KBM-7 (cell line): ENCODE results near the gene GPR157.
A peak's percentile ranks its signal among the peaks of the same experiment; 100 is the strongest.
"Not testable (repeated sequence)": the region's sequence is repeated elsewhere in the genome, so short reads cannot be mapped to it uniquely, and the experiment has no call there.

Experiments used
- DNase-seq: peaks from one replicate; pipeline ENCODE4 v3.0.0-alpha.2; 2015
- in situ Hi-C: fragments of 300-500 bp; cut with MboI; formaldehyde crosslinking; loops from 2 replicates; pipeline ENCODE4 v1.14.3; 2020; ENCODE audit warnings: low sequenced_read_pairs, low pct_unique_long_range_greater_than_20kb, mixed read lengths

GPR157 gene

GRCh38 chr1:9149837-9150581, 21.1 kb upstream of the GPR157 start:
- in situ Hi-C loops = no loop called here

GRCh38 chr1:9149151-9149550, 20.2 kb upstream of the GPR157 start:
- no peak for DNase-seq
- in situ Hi-C loops = no loop called here

More at GRCh38 chr1:9149837-9150581, 21.1 kb upstream of the GPR157 start:
- DNase-seq = no peak

- DNase-seq = no peak
Observed at GRCh38 chr1:9146156-9146555, 17.3 kb upstream of the GPR157 start.

GRCh38 chr1:9145714-9146113, 16.8 kb upstream of the GPR157 start:
- in situ Hi-C loops = no loop called here
- no peak for DNase-seq

More at GRCh38 chr1:9146156-9146555, 17.3 kb upstream of the GPR157 start:
- in situ Hi-C loops = no loop called here

GRCh38 chr1:9145021-9145668, 16.2 kb upstream of the GPR157 start:
- in situ Hi-C loops = no loop called here
- DNase-seq = no peak

GRCh38 chr1:9144494-9144893, 15.6 kb upstream of the GPR157 start:
- DNase-seq, in situ Hi-C loops: not testable (repeated sequence)

GRCh38 chr1:9143250-9143649, 14.3 kb upstream of the GPR157 start:
- in situ Hi-C loops = no loop called here
- no peak for DNase-seq

GRCh38 chr1:9139930-9140329, 11.0 kb upstream of the GPR157 start:
- in situ Hi-C loops = no loop called here
- DNase-seq = no peak

GRCh38 chr1:9136932-9137331, 8.0 kb upstream of the GPR157 start:
- in situ Hi-C loops = no loop called here
- DNase-seq = no peak

GRCh38 chr1:9135073-9135836, 6.4 kb upstream of the GPR157 start:
- in situ Hi-C loops = no loop called here
- DNase-seq = peak; percentile 56

GRCh38 chr1:9133870-9134585, 5.1 kb upstream of the GPR157 start:
- DNase-seq = no peak
- in situ Hi-C loops = no loop called here

GRCh38 chr1:9129266-9130041, 552 bp upstream of the GPR157 start:
- in situ Hi-C loops = no loop called here
- peak; percentile 66 for DNase-seq

GRCh38 chr1:9128166-9128519, 759 bp downstream of the GPR157 start:
- in situ Hi-C loops = no loop called here
- no peak for DNase-seq

GRCh38 chr1:9127395-9128165, 1.3 kb downstream of the GPR157 start:
- in situ Hi-C loops = no loop called here
- no peak for DNase-seq

- no peak for DNase-seq
- in situ Hi-C loops = no loop called here
Observed at GRCh38 chr1:9126511-9126910, 2.4 kb downstream of the GPR157 start.

- in situ Hi-C loops, DNase-seq: not testable (repeated sequence)
Observed at GRCh38 chr1:9125847-9126246, 3.1 kb downstream of the GPR157 start.

- DNase-seq = no peak
- in situ Hi-C loops = no loop called here
Observed at GRCh38 chr1:9125325-9125724, 3.6 kb downstream of the GPR157 start.

- in situ Hi-C loops, DNase-seq: not testable (repeated sequence)
Observed at GRCh38 chr1:9124389-9124788, 4.5 kb downstream of the GPR157 start.
